ENCODE measurements around the gene ADNP2. TPM values are rescaled to one million over a fixed set of nuclear protein-coding genes. Genes with fewer than 3 reads are reported as not detected.

Gene ADNP2
- total and polyA plus RNA-seq, 2 donors: 11.2 to 23.7 TPM

DNA sequence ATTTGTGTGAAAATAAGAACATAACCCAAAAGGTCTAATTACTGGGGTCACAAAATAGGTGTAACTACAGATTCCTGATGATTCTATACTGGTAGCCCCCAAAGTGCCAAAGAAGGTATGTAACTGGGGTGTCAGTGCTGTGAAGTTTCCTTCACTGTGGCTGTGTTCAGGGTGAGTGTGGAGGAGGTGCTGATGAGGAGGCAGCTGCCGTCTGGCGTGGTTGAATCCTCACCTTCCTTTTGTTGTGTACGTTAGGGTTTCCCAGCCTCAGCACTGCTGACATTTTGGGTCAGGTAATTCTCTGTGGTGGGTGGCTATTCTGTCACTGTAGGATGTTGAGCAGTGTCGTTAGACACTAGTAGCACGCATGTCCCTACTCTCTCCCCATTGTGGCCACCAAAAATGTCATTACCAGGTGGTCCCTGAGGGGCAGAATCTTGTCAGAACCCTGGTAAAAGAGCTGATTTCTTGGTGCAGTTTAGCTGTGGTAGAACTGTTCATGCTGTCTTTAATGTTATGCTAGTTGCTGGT lies 31.5 kb downstream of the ADNP2 start:
- H3K27ac ChIP-seq (ENCODE audit: low read depth): no peak overlapping the region
- DNase-seq (ENCODE audit: extremely low spot score): no peak
- peaks cover 4% of the 10 kb centered on the region for H3K36me3 ChIP-seq (ENCODE audit: insufficient read depth)
- peaks cover 1% of the 10 kb centered on the region for H3K4me1 ChIP-seq (ENCODE audit: insufficient read depth)
- H3K4me3 ChIP-seq (ENCODE audit: low read depth, low read length): no peak overlapping the region
- 90% methylated on average over 5 of the region's 5 CpGs for WGBS

DNA sequence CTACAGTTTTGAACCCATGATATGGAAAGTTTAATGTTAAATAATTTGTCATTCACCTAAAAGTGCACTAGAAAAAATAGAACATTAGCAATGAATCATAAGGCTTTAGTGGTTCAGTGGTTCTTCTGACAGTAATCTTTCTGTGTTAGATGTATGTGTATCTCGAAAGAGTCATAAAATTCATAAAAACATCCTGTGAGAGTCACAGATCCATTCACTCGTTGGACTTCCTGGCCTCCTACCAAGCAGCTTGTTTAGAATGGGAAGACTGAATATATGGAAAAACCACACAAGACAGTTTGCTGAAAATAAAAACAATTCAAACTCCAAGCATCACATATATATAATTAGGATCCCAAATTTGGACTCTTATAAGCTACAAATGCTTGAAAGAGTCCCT lies 34.8 kb downstream of the ADNP2 start:
- Histone ChIP-seq H3K36me3 (ENCODE audit: insufficient read depth) (no peaks in the 10 kb centered on the region), H3K4me1 (ENCODE audit: insufficient read depth) (peaks cover 1% of the 10 kb centered on the region), H3K27ac (ENCODE audit: low read depth) (no peak overlapping the region), H3K4me3 (ENCODE audit: low read depth, low read length) (no peak overlapping the region)
- no peak for DNase-seq (ENCODE audit: extremely low spot score)
- WGBS: 32% methylated on average over 2 of the region's 2 CpGs

DNA sequence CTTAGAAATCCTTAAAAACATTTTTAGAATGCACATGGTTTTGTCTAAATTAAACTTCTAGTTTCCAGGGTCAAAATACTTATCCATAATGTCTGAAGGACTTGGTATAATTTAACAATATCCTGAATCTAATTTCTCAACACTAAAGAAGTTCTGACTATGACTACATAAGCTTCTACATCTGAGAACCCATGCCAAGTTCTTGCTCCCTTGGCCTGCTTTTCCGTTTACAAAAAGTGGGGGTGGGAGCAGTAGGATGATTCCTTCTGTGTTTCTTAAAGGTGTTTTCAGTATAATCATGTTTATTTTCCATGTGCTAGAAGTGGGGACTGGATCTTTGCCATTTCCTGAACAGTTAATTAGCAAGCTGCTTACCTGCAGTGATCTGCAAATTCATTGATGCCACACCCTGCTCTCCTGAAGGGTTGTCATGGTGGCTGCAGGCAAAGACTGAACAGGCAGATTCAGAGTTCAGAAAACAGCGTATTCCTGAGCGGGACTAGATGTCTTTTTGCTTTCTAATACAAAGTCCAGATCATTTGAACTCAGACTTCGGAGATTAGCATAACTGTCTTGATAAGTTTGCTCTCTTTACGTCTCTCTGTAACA lies 36.2 kb downstream of the ADNP2 start:
- no peak overlapping the region for H3K4me3 ChIP-seq (ENCODE audit: low read depth, low read length)
- no peak for DNase-seq (ENCODE audit: extremely low spot score)
- no peak overlapping the region for H3K27ac ChIP-seq (ENCODE audit: low read depth)
- WGBS: 78% methylated on average over 5 of the region's 5 CpGs
- H3K4me1 ChIP-seq (ENCODE audit: insufficient read depth): peaks cover 4% of the 10 kb centered on the region
- H3K36me3 ChIP-seq (ENCODE audit: insufficient read depth): no peaks in the 10 kb centered on the region

DNA sequence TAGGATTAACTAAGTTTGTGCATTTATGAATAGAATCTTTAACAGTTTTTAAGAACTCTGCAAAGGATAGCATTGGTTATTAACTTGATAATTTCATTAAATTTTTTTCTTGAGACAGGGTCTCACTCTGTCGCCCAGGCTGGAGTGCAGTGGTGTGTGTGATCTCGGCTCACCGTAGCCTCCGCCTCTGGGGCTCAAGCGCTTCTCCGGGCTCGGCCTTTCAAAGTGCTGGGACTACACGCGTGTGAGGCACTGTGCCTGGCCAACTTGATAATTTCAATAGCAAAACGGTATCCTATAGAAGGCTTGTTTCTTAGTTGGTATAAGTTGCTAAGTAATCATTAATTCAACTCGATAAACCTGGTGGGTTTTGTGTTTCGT lies 38.0 kb downstream of the ADNP2 start:
- Histone ChIP-seq H3K4me1 (ENCODE audit: insufficient read depth) (peaks cover 4% of the 10 kb centered on the region), H3K4me3 (ENCODE audit: low read depth, low read length) (peak overlapping the region; percentile 51), H3K36me3 (ENCODE audit: insufficient read depth) (no peaks in the 10 kb centered on the region), H3K27ac (ENCODE audit: low read depth) (no peak overlapping the region)
- DNase-seq (ENCODE audit: extremely low spot score): no peak
- WGBS: 19% methylated on average over 12 of the region's 12 CpGs

DNA sequence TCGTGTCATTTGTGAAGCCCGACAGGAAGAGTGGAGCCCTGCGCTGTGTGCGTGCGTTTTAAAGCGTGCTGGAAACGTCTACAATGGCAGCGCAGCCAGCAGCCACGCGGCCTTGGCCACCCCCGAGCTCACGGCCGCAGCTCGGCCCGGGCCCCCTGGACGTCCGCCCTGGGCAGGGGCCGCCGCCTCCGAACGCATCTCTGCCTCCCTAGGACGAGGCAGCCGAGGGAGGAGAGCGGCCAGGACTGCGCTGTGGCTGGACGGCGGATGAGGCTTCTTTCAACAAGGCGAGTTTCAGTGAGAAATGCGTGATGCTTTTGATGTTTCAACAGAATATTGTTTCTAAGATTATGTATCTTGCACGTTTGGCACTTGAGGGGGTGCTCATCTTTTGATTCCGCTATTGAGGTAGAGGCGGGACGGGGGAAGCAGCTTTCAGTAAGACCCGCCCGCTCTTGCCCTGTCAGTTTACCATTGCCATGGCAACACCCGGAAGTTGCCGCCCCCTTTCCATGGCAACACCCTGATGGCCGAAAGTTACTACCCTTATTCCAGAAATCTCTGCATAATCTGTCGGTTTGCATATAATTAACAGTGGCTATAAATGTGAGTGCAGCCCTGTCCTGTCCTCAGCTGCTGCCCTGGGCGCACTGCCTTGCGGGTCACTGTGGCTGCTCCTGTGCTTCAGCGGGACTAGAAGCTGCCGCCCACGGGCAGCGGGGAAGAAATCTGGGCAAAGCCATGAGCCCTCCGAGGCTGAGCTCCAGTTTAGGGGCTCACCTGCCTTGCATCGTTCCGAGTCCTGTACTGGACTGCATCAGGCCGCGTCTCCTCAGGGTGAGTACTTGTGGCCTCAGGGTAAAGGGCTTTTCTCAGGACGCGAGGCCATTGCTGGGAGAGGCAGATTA lies 38.6 kb downstream of the ADNP2 start:
- 21% methylated on average over 52 of the region's 52 CpGs for WGBS
- Histone ChIP-seq H3K4me3 (ENCODE audit: low read depth, low read length) (peak overlapping the region; percentile 51), H3K4me1 (ENCODE audit: insufficient read depth) (peaks cover 4% of the 10 kb centered on the region), H3K36me3 (ENCODE audit: insufficient read depth) (no peaks in the 10 kb centered on the region), H3K27ac (ENCODE audit: low read depth) (no peak overlapping the region)
- peak; percentile 63 for DNase-seq (ENCODE audit: extremely low spot score)

DNA sequence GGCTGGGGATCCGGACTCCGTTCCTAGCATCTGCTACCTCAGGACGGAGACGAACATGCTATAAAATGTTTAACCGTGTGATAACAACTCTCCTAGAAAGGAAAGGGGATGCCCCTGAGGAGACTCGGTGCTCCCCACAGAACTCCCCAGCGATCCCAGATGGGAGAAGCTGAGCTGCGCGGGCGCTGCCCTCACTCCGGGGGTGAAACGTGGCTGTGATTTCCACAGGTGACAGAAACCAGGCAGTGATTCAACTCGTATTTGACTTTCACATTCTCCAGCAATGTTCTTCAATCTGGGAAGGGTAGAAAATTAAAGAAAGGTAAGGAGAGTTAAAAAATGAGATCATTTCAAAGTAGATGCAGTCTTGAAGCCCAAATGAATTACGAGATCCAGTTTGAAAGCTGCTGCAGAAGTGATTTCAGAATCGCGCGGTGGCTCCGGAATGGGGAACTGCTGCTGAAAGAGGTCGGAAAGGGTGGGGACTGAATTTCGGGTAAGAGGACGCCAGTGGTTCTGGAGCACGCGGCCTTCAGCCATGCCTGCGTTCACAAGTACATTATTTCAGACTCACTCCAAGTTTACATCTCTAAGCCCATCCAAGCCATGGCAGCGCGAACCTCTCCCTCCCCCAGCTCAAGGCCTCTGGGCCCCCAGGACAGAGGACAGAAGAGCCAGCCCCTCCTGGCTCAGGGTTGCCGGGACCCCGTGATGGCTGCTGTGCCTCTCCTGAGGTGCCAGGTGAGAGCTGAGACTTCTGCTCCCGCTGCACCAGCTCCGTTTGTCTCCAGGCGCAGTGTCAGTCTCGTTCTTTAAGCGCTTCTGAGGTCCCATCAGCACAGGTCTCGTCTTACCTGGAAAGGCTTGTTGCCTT lies 39.5 kb downstream of the ADNP2 start:
- H3K27ac ChIP-seq (ENCODE audit: low read depth): no peak overlapping the region
- H3K4me3 ChIP-seq (ENCODE audit: low read depth, low read length): peak overlapping the region; percentile 51
- H3K36me3 ChIP-seq (ENCODE audit: insufficient read depth): no peaks in the 10 kb centered on the region
- DNase-seq (ENCODE audit: extremely low spot score): no peak
- 34% methylated on average over 34 of the region's 34 CpGs for WGBS
- peaks cover 4% of the 10 kb centered on the region for H3K4me1 ChIP-seq (ENCODE audit: insufficient read depth)

DNA sequence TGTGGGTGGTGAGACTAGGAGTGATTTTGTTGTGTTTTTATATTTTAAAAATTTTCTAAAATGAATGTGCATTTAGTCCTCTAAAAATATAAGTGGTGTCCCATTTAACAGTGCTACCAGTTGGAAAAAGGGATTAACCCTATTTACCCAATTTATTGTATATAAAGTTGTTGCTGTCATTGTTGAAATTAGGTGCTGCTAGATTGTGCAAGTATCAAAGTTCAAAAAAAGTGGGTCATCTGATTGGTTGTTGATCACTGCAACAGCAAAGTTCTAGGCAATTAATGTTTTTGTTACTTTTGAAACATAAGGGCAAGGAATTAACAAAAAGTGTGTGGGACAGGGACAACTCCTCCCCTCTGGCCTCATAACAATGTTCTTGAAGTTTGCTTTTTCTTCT lies 40.6 kb downstream of the ADNP2 start:
- Histone ChIP-seq H3K27ac (ENCODE audit: low read depth) (no peak overlapping the region), H3K36me3 (ENCODE audit: insufficient read depth) (no peaks in the 10 kb centered on the region), H3K4me3 (ENCODE audit: low read depth, low read length) (no peak overlapping the region), H3K4me1 (ENCODE audit: insufficient read depth) (peaks cover 2% of the 10 kb centered on the region)
- DNase-seq (ENCODE audit: extremely low spot score): no peak

DNA sequence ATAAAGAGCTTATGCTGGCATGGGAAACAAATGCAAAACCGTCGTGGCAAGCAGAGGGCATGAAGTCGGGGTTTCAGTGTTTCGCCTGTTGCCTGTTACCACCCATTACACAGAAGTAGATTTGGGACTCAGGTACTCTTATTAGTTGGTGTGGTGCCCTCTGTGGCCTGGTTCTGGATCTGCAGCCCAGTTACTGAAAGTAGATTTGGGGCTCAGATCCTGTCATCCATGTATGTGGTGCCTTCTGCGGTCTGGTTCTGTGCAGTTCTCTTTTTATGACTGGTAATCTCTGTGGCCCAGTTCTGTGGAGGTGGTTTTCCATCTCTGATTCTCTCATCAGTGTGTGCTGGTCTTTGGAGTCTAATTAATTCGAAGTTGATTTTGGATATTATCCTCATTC lies 45.2 kb downstream of the ADNP2 start:
- Histone ChIP-seq H3K4me1 (ENCODE audit: insufficient read depth) (no peaks in the 10 kb centered on the region), H3K4me3 (ENCODE audit: low read depth, low read length) (no peak overlapping the region), H3K27ac (ENCODE audit: low read depth) (no peak overlapping the region), H3K36me3 (ENCODE audit: insufficient read depth) (no peaks in the 10 kb centered on the region)
- 76% methylated on average over 6 of the region's 6 CpGs for WGBS
- no peak for DNase-seq (ENCODE audit: extremely low spot score)

DNA sequence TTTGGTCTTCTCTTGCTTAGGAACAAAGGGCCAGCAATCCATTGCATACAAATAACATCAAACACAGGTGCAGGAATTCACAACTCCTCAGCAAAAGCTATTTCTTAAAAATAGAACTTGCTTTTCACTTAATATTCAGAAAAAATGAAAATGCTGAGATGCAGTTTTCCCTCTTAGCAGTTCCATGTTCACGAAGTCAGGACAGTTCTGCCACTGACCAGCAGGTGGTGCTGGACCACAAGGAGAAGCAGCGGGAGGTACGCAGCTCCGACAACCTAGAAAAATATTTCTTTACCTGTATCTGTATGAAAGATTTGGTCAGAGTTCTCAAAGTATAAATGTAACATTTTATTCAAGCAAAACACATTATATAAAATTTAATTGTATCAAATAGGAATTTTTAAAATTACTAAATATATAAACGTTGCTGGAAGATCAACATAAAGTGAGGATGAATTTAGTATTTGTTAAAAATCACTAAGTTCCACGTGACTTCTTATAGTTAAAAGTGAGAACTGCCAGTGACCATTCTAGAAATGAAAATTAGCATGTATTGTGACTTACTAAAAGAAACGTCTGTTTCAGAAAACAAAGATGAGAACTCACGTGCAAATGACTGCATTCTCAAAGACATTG lies 48.8 kb downstream of the ADNP2 start:
- Histone ChIP-seq H3K4me1 (ENCODE audit: insufficient read depth) (no peaks in the 10 kb centered on the region), H3K4me3 (ENCODE audit: low read depth, low read length) (no peak overlapping the region), H3K27ac (ENCODE audit: low read depth) (no peak overlapping the region), H3K36me3 (ENCODE audit: insufficient read depth) (peaks cover 2% of the 10 kb centered on the region)
- DNase-seq (ENCODE audit: extremely low spot score): no peak
- 45% methylated on average over 8 of the region's 8 CpGs for WGBS

DNA sequence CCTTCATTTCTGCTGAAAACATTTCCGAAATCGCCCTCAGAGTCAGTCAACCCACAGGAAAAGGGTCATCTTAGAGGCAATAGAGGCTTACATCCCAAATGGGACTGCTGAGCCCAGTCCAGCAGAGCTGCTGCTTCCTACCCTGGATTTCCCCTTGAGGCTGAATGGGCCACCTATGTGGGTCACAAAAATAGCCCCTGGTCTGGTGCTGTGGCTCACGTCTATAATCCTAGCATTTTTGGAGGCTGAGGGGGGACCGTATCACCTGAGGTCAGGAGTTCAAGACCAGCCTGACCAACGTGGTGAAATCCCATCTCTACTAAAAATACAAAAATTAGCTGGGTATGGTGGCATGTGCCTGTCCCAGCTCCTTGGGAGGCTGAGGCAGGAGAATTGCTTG lies 49.3 kb downstream of the ADNP2 start:
- H3K27ac ChIP-seq (ENCODE audit: low read depth): no peak overlapping the region
- no peak overlapping the region for H3K4me3 ChIP-seq (ENCODE audit: low read depth, low read length)
- peaks cover 2% of the 10 kb centered on the region for H3K36me3 ChIP-seq (ENCODE audit: insufficient read depth)
- WGBS: 81% methylated on average over 5 of the region's 5 CpGs
- no peak for DNase-seq (ENCODE audit: extremely low spot score)
- H3K4me1 ChIP-seq (ENCODE audit: insufficient read depth): no peaks in the 10 kb centered on the region

DNA sequence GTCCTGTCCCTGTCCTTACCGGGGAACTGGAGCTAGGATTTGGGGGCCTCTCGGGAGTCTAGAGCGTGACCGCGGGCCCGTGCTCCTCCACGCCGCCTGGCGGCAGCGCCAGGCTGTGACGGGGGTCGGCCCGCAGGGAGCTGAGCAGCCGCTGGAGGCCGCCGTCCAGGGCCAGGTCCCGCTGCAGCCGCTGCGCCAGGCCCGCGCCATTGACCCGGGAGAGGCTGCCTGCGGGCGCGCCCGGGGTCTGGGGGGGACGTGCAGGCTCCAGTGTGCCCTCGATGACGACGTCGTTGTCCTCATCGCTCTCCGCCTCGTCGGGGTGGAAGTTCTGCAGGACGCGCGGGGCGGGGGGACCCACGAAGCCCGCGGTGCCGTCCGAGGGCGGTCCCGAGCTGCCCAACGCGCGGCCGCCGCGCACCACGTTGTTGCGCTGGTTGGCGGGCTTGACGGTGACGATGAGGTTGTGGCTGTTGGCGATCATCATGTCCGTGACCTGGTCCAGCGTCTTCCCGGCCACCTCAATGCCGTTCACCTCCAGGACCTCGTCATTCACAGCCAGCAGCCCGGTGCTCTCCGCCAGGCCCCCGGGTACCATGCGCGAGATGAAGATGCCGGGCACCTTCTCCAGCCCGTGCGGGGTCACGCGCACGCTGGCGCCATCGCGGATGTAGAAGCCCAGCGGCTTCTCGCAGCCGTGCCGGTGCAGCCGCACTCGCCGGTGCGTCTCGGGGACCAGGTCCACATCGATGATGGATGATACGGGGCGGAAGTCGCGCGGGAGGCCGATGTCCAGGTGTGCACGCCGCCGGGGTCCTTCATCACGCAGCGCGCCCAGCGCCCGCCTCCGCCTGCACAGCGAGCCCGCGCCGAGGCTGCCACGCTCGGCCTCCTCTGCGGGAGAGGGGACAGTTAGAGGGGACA lies 50.9 kb downstream of the ADNP2 start:
- Histone ChIP-seq H3K4me1 (ENCODE audit: insufficient read depth) (no peaks in the 10 kb centered on the region), H3K27ac (ENCODE audit: low read depth) (no peak overlapping the region), H3K4me3 (ENCODE audit: low read depth, low read length) (no peak overlapping the region), H3K36me3 (ENCODE audit: insufficient read depth) (peaks cover 2% of the 10 kb centered on the region)
- 63% methylated on average over 109 of the region's 109 CpGs for WGBS
- DNase-seq (ENCODE audit: extremely low spot score): no peak

DNA sequence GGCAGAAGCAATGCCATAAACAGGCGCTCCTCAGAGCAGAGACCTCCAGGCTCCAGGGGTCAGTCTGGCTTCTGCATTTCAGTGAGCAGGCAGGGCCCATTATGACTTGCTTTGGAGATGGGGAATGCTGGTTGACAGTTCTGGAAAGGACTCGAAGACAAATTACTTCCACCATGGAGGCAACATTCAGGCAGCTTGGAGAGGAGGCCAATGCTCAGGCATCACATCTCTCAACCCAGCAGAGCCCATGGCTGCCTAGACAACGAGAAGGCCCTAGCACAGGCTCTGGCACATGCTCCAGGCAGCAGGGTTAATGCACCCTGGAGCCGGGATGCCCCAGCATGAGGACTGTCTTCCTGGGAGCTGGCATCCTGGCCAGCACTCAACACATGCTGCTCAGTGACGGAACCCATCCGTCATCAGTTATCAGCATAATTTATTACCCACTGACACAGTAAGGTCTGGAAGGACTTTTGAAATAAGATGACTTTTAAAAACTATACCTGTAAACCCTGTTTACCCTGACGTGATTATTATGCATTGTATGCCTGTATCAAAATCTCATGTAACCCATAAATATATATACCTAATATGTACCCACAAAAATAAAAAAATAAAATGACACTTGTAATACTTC lies 52.8 kb downstream of the ADNP2 start:
- Histone ChIP-seq H3K36me3 (ENCODE audit: insufficient read depth) (peaks cover 2% of the 10 kb centered on the region), H3K27ac (ENCODE audit: low read depth) (no peak overlapping the region), H3K4me3 (ENCODE audit: low read depth, low read length) (no peak overlapping the region), H3K4me1 (ENCODE audit: insufficient read depth) (no peaks in the 10 kb centered on the region)
- DNase-seq (ENCODE audit: extremely low spot score): no peak
- WGBS: 83% methylated on average over 7 of the region's 7 CpGs

All from urinary bladder (tissue), 4 donors.